CD14-positive monocyte (primary cell): ENCODE results near the gene B4GALT7. TPM values are rescaled to one million over a fixed set of nuclear protein-coding genes. Genes with fewer than 3 reads are reported as not detected.

Experiments used
- DNase-seq, 3 donors: peaks; one replicate each; pipeline ENCODE4 v3.0.0-alpha.2; 2011 to 2022
- H2AFZ ChIP-seq: 2 replicates; pipeline ENCODE4 v1.6.0; 2012; ENCODE audit warnings: mild to moderate bottlenecking, low read depth, low read length, inconsistent platforms; ENCODE audit not compliant: insufficient read depth, poor library complexity, severe bottlenecking
- H3K27ac ChIP-seq, 2 donors: 1 replicate in 1 of 2; 2 replicates in 1 of 2; pipeline ENCODE4 v1.5.1; 2012 to 2013; ENCODE audit warnings: low read length in 2 of 2, control low read depth in 1 of 2, inconsistent platforms in 1 of 2, low read depth in 1 of 2, mild to moderate bottlenecking in 1 of 2
- H3K27me3 ChIP-seq, 2 donors: one replicate each; pipeline versions ENCODE4 v1.6.0 to v1.6.1; 2011 to 2013; ENCODE audit warnings: low read length in 2 of 2; ENCODE audit not compliant: control insufficient read depth in 2 of 2, insufficient read depth in 2 of 2
- H3K36me3 ChIP-seq, 2 donors: replicated peaks in 1 of 2; 1 replicate in 1 of 2; 2 replicates in 1 of 2; pipeline versions ENCODE4 v1.5.1 to v1.6.1; 2012 to 2013; ENCODE audit warnings: low read length in 2 of 2, control low read depth in 1 of 2, inconsistent platforms in 1 of 2, mild to moderate bottlenecking in 1 of 2; ENCODE audit not compliant: insufficient read depth in 2 of 2, control insufficient read depth in 1 of 2
- H3K4me1 ChIP-seq, 2 donors: 1 replicate in 1 of 2; 2 replicates in 1 of 2; pipeline versions ENCODE4 v1.5.1 to v1.6.1; 2012 to 2013; ENCODE audit warnings: low read length in 2 of 2, control low read depth in 1 of 2, inconsistent platforms in 1 of 2, mild to moderate bottlenecking in 1 of 2, moderate library complexity in 1 of 2; ENCODE audit not compliant: insufficient read depth in 2 of 2, control insufficient read depth in 1 of 2
- H3K4me2 ChIP-seq: replicated peaks from 2 replicates; pipeline ENCODE3; 2012; ENCODE audit warnings: low read length, moderate library complexity, mild to moderate bottlenecking; ENCODE audit not compliant: poor library complexity, severe bottlenecking; ENCODE audit errors: extremely low read depth
- H3K4me3 ChIP-seq, 3 experiments: fragments of 200-600 bp in 1 of 3; sonication (generic) in 1 of 3; replicated peaks in 1 of 3; 1 replicate in 2 of 3; 2 replicates in 1 of 3; pipeline ENCODE4 v1.5.1; 2011 to 2013; ENCODE audit warnings: low read length in 3 of 3, mild to moderate bottlenecking in 3 of 3, control low read depth in 2 of 3, low read depth in 2 of 3, inconsistent platforms in 1 of 3, moderate library complexity in 1 of 3
- H3K79me2 ChIP-seq: 2 replicates; pipeline ENCODE4 v1.6.0; 2012; ENCODE audit warnings: mild to moderate bottlenecking, control low read depth, inconsistent platforms, low read length, moderate library complexity; ENCODE audit not compliant: insufficient read depth
- H3K9ac ChIP-seq: 2 replicates; pipeline ENCODE4 v1.6.0; 2017; ENCODE audit warnings: low read length, mild to moderate bottlenecking; ENCODE audit not compliant: insufficient read depth, poor library complexity, severe bottlenecking
- H3K9me3 ChIP-seq, 2 donors: replicated peaks in 1 of 2; 1 replicate in 1 of 2; 2 replicates in 1 of 2; pipeline versions ENCODE4 v1.5.1 to v1.6.1; 2012 to 2013; ENCODE audit warnings: low read length in 2 of 2, control low read depth in 1 of 2; ENCODE audit not compliant: control insufficient read depth in 1 of 2, insufficient read depth in 1 of 2
- H4K20me1 ChIP-seq: 2 replicates; pipeline ENCODE4 v1.6.0; 2012; ENCODE audit warnings: mild to moderate bottlenecking, low read length, control low read depth, moderate library complexity; ENCODE audit not compliant: insufficient read depth
- H3K27ac Mint-ChIP-seq, 7 donors: one replicate each; pipeline ENCODE4 v1.8.0; 2020; ENCODE audit warnings: mild to moderate bottlenecking in 7 of 7, mixed read lengths in 7 of 7, moderate library complexity in 6 of 7, inconsistent platforms in 2 of 7
- H3K27me3 Mint-ChIP-seq, 3 donors: one replicate each; pipeline ENCODE4 v1.8.0; 2021 to 2022; ENCODE audit warnings: low read depth in 3 of 3, mild to moderate bottlenecking in 3 of 3, mixed read lengths in 3 of 3, moderate library complexity in 3 of 3, inconsistent platforms in 1 of 3
- H3K36me3 Mint-ChIP-seq, 2 donors: one replicate each; pipeline ENCODE4 v1.8.0; 2020; ENCODE audit warnings: mixed read lengths in 2 of 2, inconsistent platforms in 1 of 2, mild to moderate bottlenecking in 1 of 2
- H3K4me1 Mint-ChIP-seq: one replicate; pipeline ENCODE4 v1.8.0; 2020; ENCODE audit warnings: mild to moderate bottlenecking, mixed read lengths
- H3K4me3 Mint-ChIP-seq, 2 donors: one replicate each; pipeline ENCODE4 v1.8.0; 2020; ENCODE audit warnings: mild to moderate bottlenecking in 2 of 2, mixed read lengths in 2 of 2, moderate library complexity in 1 of 2
- H3K9me3 Mint-ChIP-seq, 7 donors: one replicate each; pipeline ENCODE4 v1.8.0; 2020 to 2022; ENCODE audit warnings: mixed read lengths in 7 of 7, mild to moderate bottlenecking in 6 of 7, moderate library complexity in 6 of 7, inconsistent platforms in 2 of 7
- CTCF ChIP-seq: fragments of 200-600 bp; IDR thresholded peaks from one replicate; pipeline ENCODE4 v1.8.0; 2022; ENCODE audit warnings: antibody characterized with exemption, mild to moderate bottlenecking
- WGBS: methylation state at CpG from one replicate; pipeline ENCODE4 v1.1.5; 2013; ENCODE audit warnings: missing lambda C conversion rate; ENCODE audit not compliant: insufficient coverage; 5-methylcytosine and 5-hydroxymethylcytosine counted together
- intact Hi-C, 2 donors: fragments of 100-400 bp; cut with micrococcal nuclease; formaldehyde crosslinking; loops; one replicate each; pipeline versions ENCODE4 v1.15.0 to v1.15.1; 2023
- polyA plus RNA-seq, 3 donors: library from polyadenylated mRNA; depleted of rRNA in 1 of 3; unstranded in 2 of 3; stranded (reverse) in 1 of 3; fragments of 300-500 nt in 2 of 3; fragments of >200 nt in 1 of 3; fragmentation: Illumina TruSeq in 2 of 3; gene quantifications; 1 replicate in 2 of 3; 2 replicates in 1 of 3; pipeline ENCODE4 v1.2.3, GENCODE V29; 2012 to 2021

Gene B4GALT7
- polyA plus RNA-seq, 3 donors: 15.6 to 21.7 (median 18.8) TPM

- Histone ChIP-seq H3K4me1 (no peaks in the 10 kb centered on the region), H2AFZ (no peak overlapping the region), H3K9ac (no peak overlapping the region), H3K4me2 (no peak overlapping the region), H3K79me2 (no peaks in the 10 kb centered on the region), H4K20me1 (no peaks in the 10 kb centered on the region), H3K4me3 (no peak overlapping the region), H3K36me3 (no peaks in the 10 kb centered on the region), H3K9me3 (no peaks in the 10 kb centered on the region), H3K27me3 (no peaks in the 10 kb centered on the region), H3K27ac (no peak overlapping the region)
- no peaks in the 10 kb centered on the region for H3K4me1 Mint-ChIP-seq
- no peak overlapping the region for H3K4me3 Mint-ChIP-seq
- H3K36me3 Mint-ChIP-seq: no peaks in the 10 kb centered on the region
- no peak overlapping the region for H3K27ac Mint-ChIP-seq
- TF ChIP-seq CTCF: no peak
- intact Hi-C loops: no loop called here
- DNase-seq: no peak
- H3K27me3 Mint-ChIP-seq: peaks cover 8 to 24% (median 10%) of the 10 kb centered on the region in 3 donors
- WGBS: no CpG with 5 or more reads among the region's 2 CpGs
- H3K9me3 Mint-ChIP-seq: peaks cover 0 to 2% (median 0%) of the 10 kb centered on the region in 7 donors
These were observed 30.0 kb upstream of the B4GALT7 start for GRCh38 chr5:177569894-177570293.

- no peak overlapping the region for H3K4me3 Mint-ChIP-seq
- Histone ChIP-seq H2AFZ (no peak overlapping the region), H3K4me3 (no peak overlapping the region), H4K20me1 (no peaks in the 10 kb centered on the region), H3K27ac (no peak overlapping the region), H3K9ac (no peak overlapping the region), H3K9me3 (no peaks in the 10 kb centered on the region), H3K4me1 (no peaks in the 10 kb centered on the region), H3K36me3 (no peaks in the 10 kb centered on the region), H3K79me2 (no peaks in the 10 kb centered on the region), H3K27me3 (no peaks in the 10 kb centered on the region), H3K4me2 (no peak overlapping the region)
- no peak for TF ChIP-seq CTCF
- H3K4me1 Mint-ChIP-seq: no peaks in the 10 kb centered on the region
- peaks cover 0 to 3% (median 0%) of the 10 kb centered on the region in 7 donors for H3K9me3 Mint-ChIP-seq
- H3K27me3 Mint-ChIP-seq: peaks cover 6 to 9% (median 7%) of the 10 kb centered on the region in 3 donors
- intact Hi-C loops: no loop called here
- H3K36me3 Mint-ChIP-seq: no peaks in the 10 kb centered on the region
- 80% methylated on average over 1 of the region's 1 CpG for WGBS
- no peak for DNase-seq
- H3K27ac Mint-ChIP-seq: no peak overlapping the region
These were observed 24.4 kb upstream of the B4GALT7 start for GRCh38 chr5:177575488-177575887.
